T-helper 17 cell (primary cell): ENCODE measurements around the gene FXYD5. TPM values are rescaled to one million over a fixed set of nuclear protein-coding genes. Genes with fewer than 3 reads are reported as not detected.

Experiments used
- ATAC-seq: fragments of 150-1000 bp; cut with Tn5 transposase; 2 replicates; pipeline ENCODE4 v1.10.0; 2021; ENCODE audit warnings: mild to moderate bottlenecking, moderate library complexity
- DNase-seq, 3 donors: peaks; one replicate each; pipeline versions ENCODE4 v3.0.0 to v3.0.0-alpha.2; 2020 to 2021
- H3K9me3 ChIP-seq: one replicate; pipeline ENCODE4 v1.7.0; 2013; ENCODE audit warnings: low read length, mild to moderate bottlenecking; ENCODE audit not compliant: control insufficient read depth, poor library complexity, severe bottlenecking
- H3K27ac Mint-ChIP-seq: one replicate; pipeline ENCODE4 v1.8.0; 2022; ENCODE audit warnings: mild to moderate bottlenecking, moderate library complexity, mixed read lengths
- H3K27me3 Mint-ChIP-seq: one replicate; pipeline ENCODE4 v1.8.0; 2022; ENCODE audit warnings: mixed read lengths
- H3K36me3 Mint-ChIP-seq: one replicate; pipeline ENCODE4 v1.8.0; 2022; ENCODE audit warnings: low read depth, mixed read lengths
- H3K4me1 Mint-ChIP-seq: one replicate; pipeline ENCODE4 v1.8.0; 2022; ENCODE audit warnings: mild to moderate bottlenecking, mixed read lengths
- H3K4me3 Mint-ChIP-seq: one replicate; pipeline ENCODE4 v1.8.0; 2022; ENCODE audit warnings: mild to moderate bottlenecking, moderate library complexity, mixed read lengths
- total RNA-seq, 4 donors: library from RNA in 2 of 4; stranded (reverse) in 2 of 4; gene quantifications; one replicate each; pipeline ENCODE4 v1.2.3 and lab custom pipeline; 2022 to 2026

The FXYD5 gene
- total RNA-seq, 2 donors from 2014 or later = 533 to 557 TPM

GRCh38 chr19:35214766-35215422 lies 60.4 kb downstream of the FXYD5 start:
- H3K36me3 Mint-ChIP-seq = no peaks in the 10 kb centered on the region
- no peaks in the 10 kb centered on the region for H3K27me3 Mint-ChIP-seq
- peak overlapping the region; percentile 99 for H3K27ac Mint-ChIP-seq
- H3K9me3 ChIP-seq = no peaks in the 10 kb centered on the region
- H3K4me3 Mint-ChIP-seq = no peak overlapping the region
- peaks cover 32% of the 10 kb centered on the region for H3K4me1 Mint-ChIP-seq
- ATAC-seq (no peak), DNase-seq (no peak)

GRCh38 chr19:35216016-35216832 lies 61.7 kb downstream of the FXYD5 start:
- peak overlapping the region; percentile 99 for H3K27ac Mint-ChIP-seq

GRCh38 chr19:35216833-35217648 lies 62.5 kb downstream of the FXYD5 start:
- DNase-seq (no peak), ATAC-seq (no peak)
- Mint-ChIP-seq H3K36me3 (no peaks in the 10 kb centered on the region), H3K27me3 (no peaks in the 10 kb centered on the region), H3K4me1 (peaks cover 26% of the 10 kb centered on the region), H3K27ac (peak overlapping the region; percentile 99), H3K4me3 (no peak overlapping the region)
- H3K9me3 ChIP-seq = no peaks in the 10 kb centered on the region

More at GRCh38 chr19:35216016-35216832, 61.7 kb downstream of the FXYD5 start:
- DNase-seq (no peak), ATAC-seq (no peak)
- Mint-ChIP-seq H3K4me3 (no peak overlapping the region), H3K27me3 (no peaks in the 10 kb centered on the region), H3K36me3 (no peaks in the 10 kb centered on the region), H3K4me1 (peaks cover 31% of the 10 kb centered on the region)
- no peaks in the 10 kb centered on the region for H3K9me3 ChIP-seq

- ATAC-seq (no peak), DNase-seq (no peak)
- H3K27me3 Mint-ChIP-seq = no peaks in the 10 kb centered on the region
- no peaks in the 10 kb centered on the region for H3K36me3 Mint-ChIP-seq
- peak overlapping the region; percentile 99 for H3K27ac Mint-ChIP-seq
- H3K9me3 ChIP-seq = no peaks in the 10 kb centered on the region
- no peak overlapping the region for H3K4me3 Mint-ChIP-seq
- H3K4me1 Mint-ChIP-seq = peaks cover 22% of the 10 kb centered on the region
Measured at GRCh38 chr19:35217649-35217990, 63.1 kb downstream of the FXYD5 start.

- no peaks in the 10 kb centered on the region for H3K9me3 ChIP-seq
- no peaks in the 10 kb centered on the region for H3K27me3 Mint-ChIP-seq
- H3K36me3 Mint-ChIP-seq = no peaks in the 10 kb centered on the region
- no peak overlapping the region for H3K4me3 Mint-ChIP-seq
- DNase-seq (no peak), ATAC-seq (no peak)
- H3K4me1 Mint-ChIP-seq = peaks cover 17% of the 10 kb centered on the region
- peak overlapping the region; percentile 2 for H3K27ac Mint-ChIP-seq
Measured at GRCh38 chr19:35219008-35219407, 64.5 kb downstream of the FXYD5 start.

Other genes starting within 250 kb of the FXYD5 start
- gene ZNF30, start 227.8 kb upstream of the FXYD5 start, total RNA-seq = 1 to 10 TPM; 3.0 to 3.5 TPM
- 10 to 100 TPM; 15.1 to 15.5 TPM for gene ZNF792, start 190.5 kb upstream of the FXYD5 start, total RNA-seq
- gene GRAMD1A, start 154.4 kb upstream of the FXYD5 start, total RNA-seq = 100 to 1,000 TPM; 153 to 162 TPM
- 1 to 10 TPM; 1.9 to 6.2 TPM for gene SCN1B, start 124.3 kb upstream of the FXYD5 start, total RNA-seq
- under 1 TPM in 1 of 2 donors, not detected in 1; 0.89 TPM for gene HPN, start 113.0 kb upstream of the FXYD5 start, total RNA-seq
- gene FXYD3, start 38.9 kb upstream of the FXYD5 start, total RNA-seq = not detected
- under 1 TPM; 0.39 to 0.52 TPM for gene LGI4, start 19.7 kb upstream of the FXYD5 start, total RNA-seq
- gene FXYD1, start 15.9 kb upstream of the FXYD5 start, total RNA-seq = 1 to 10 TPM; 1.8 to 4.7 TPM
- gene FXYD7, start 11.5 kb upstream of the FXYD5 start, total RNA-seq = 10 to 100 TPM; 17.1 to 20.6 TPM
- not detected for gene FAM187B, start 74.0 kb downstream of the FXYD5 start, total RNA-seq
- gene LSR, start 94.3 kb downstream of the FXYD5 start, total RNA-seq = 10 to 100 TPM; 42.6 to 44.5 TPM
- gene USF2, start 114.2 kb downstream of the FXYD5 start, total RNA-seq = 100 to 1,000 TPM; 204 to 299 TPM
- 1 to 10 TPM in 1 of 2 donors, under 1 TPM in 1; 0.55 to 2.8 TPM for gene HAMP, start 127.8 kb downstream of the FXYD5 start, total RNA-seq
- gene MAG, start 137.4 kb downstream of the FXYD5 start, total RNA-seq = not detected
- gene CD22, start 174.5 kb downstream of the FXYD5 start, total RNA-seq = 10 to 100 TPM in 1 of 2 donors, 1 to 10 TPM in 1; 1.3 to 36.1 TPM
- gene FFAR1, start 193.2 kb downstream of the FXYD5 start, total RNA-seq = 1 to 10 TPM in 1 of 2 donors, not detected in 1; 1.4 TPM
- under 1 TPM; 0.70 to 0.78 TPM for gene FFAR3, start 203.7 kb downstream of the FXYD5 start, total RNA-seq
- under 1 TPM in 1 of 2 donors, not detected in 1; 0.20 TPM for gene GPR42, start 216.3 kb downstream of the FXYD5 start, total RNA-seq